PC-3 (cell line): Measurements from ENCODE around the gene ZNF320. TPM values are rescaled to one million over a fixed set of nuclear protein-coding genes. Genes with fewer than 3 reads are reported as not detected.
A peak's percentile ranks its signal among the peaks of the same experiment; 100 is the strongest.
"Not testable (repeated sequence)": the region's sequence is repeated elsewhere in the genome, so short reads cannot be mapped to it uniquely, and the experiment has no call there.

Experiments used
- ATAC-seq: fragments of 200-7000 bp; cut with Tn5 transposase; 2 replicates; pipeline ENCODE4 v1.9.1; 2020; ENCODE audit warnings: mild to moderate bottlenecking, moderate library complexity
- BruUV-seq: library from RNA; stranded (reverse); fragments of 400-500 nt; replicated peaks from 2 replicates; lab custom pipeline; 2021; lab: Mats Ljungman, UMichigan
- CTCF ChIA-PET: fragments of 300-600 bp; sonication (Branson Sonifier 250); formaldehyde crosslinking; loops from one replicate; lab custom pipeline; 2022; ENCODE audit warnings: antibody characterized with exemption; lab: Charles Lee
- POLR2A ChIA-PET: fragments of 300-600 bp; sonication (Branson Sonifier 250); formaldehyde crosslinking; loops from one replicate; lab custom pipeline; 2022; ENCODE audit warnings: antibody characterized with exemption; ENCODE audit not compliant: unreplicated experiment; lab: Charles Lee
- DNase-seq: peaks from one replicate; pipeline ENCODE4 v3.0.0-alpha.2; 2015
- H2AFZ ChIP-seq: fragments of 300-600 bp; sonication (generic); 2 replicates; pipeline ENCODE4 v1.6.0; 2016; ENCODE audit warnings: antibody characterized with exemption, low read length
- H3F3A ChIP-seq: fragments of 300-600 bp; sonication (generic); one replicate; pipeline ENCODE4 v1.6.0; 2017; ENCODE audit warnings: antibody characterized with exemption, low read length, control low read depth, mild to moderate bottlenecking; ENCODE audit not compliant: unreplicated experiment
- H3K27ac ChIP-seq: fragments of 300-600 bp; sonication (generic); 2 replicates; pipeline ENCODE4 v1.5.1; 2016; ENCODE audit warnings: mild to moderate bottlenecking, low read length
- H3K27me3 ChIP-seq: fragments of 300-600 bp; sonication (generic); 2 replicates; pipeline ENCODE4 v1.6.1; 2016; ENCODE audit warnings: low read length, mixed read lengths
- H3K36me3 ChIP-seq: fragments of 300-600 bp; sonication (generic); 2 replicates; pipeline ENCODE4 v1.6.1; 2016; ENCODE audit warnings: low read depth, mixed run types, low read length, mixed read lengths
- H3K4me1 ChIP-seq: fragments of 300-600 bp; sonication (generic); 2 replicates; pipeline ENCODE4 v1.5.1; 2016; ENCODE audit warnings: low read length; ENCODE audit not compliant: insufficient read depth
- H3K4me2 ChIP-seq: fragments of 300-600 bp; sonication (generic); 2 replicates; pipeline ENCODE4 v1.6.0; 2016; ENCODE audit warnings: low read length
- H3K4me3 ChIP-seq: fragments of 300-600 bp; sonication (generic); 2 replicates; pipeline ENCODE4 v1.5.1; 2016; ENCODE audit warnings: mild to moderate bottlenecking, low read length, mixed read lengths
- H3K79me2 ChIP-seq: fragments of 300-600 bp; sonication (generic); 2 replicates; pipeline ENCODE4 v1.6.1; 2017; ENCODE audit warnings: low read length, mixed read lengths
- H3K9ac ChIP-seq: fragments of 300-600 bp; sonication (generic); 2 replicates; pipeline ENCODE4 v1.6.0; 2016; ENCODE audit warnings: mild to moderate bottlenecking, low read length
- H3K9me2 ChIP-seq: fragments of 300-600 bp; sonication (generic); replicated peaks from 2 replicates; pipeline ENCODE4 v1.6.1; 2016; ENCODE audit warnings: mixed run types, low read length, mixed read lengths
- H3K9me3 ChIP-seq: fragments of 300-600 bp; sonication (generic); 2 replicates; pipeline ENCODE4 v1.6.1; 2016; ENCODE audit warnings: low read length, mixed read lengths
- H4K20me1 ChIP-seq: fragments of 300-600 bp; sonication (generic); 2 replicates; pipeline ENCODE4 v1.6.1; 2016; ENCODE audit warnings: low read length, mixed read lengths
- EZH2 ChIP-seq: fragments of 300-600 bp; sonication (generic); IDR thresholded peaks from one replicate; pipeline ENCODE4 v1.6.1; 2017; ENCODE audit warnings: antibody characterized with exemption, mild to moderate bottlenecking, low read length; ENCODE audit not compliant: unreplicated experiment
- EZH2phosphoT487 ChIP-seq: fragments of 300-600 bp; sonication (generic); IDR thresholded peaks from 2 replicates; pipeline ENCODE4 v1.6.1; 2018; ENCODE audit warnings: mild to moderate bottlenecking, antibody characterized with exemption, low read length, borderline replicate concordance
- intact Hi-C: fragments of 100-400 bp; cut with micrococcal nuclease; formaldehyde crosslinking; loops from 2 replicates; pipeline ENCODE4 v1.9.0; 2023
- total RNA-seq: library from RNA; depleted of rRNA; stranded (reverse); fragments of >200 nt; gene quantifications from 2 replicates; pipeline ENCODE4 v1.2.3, GENCODE V29; 2014
- TF ChIP-seq, protein P1 (sequence below): fragments of 300-600 bp; sonication (generic); conservative IDR thresholded peaks from 2 replicates; pipeline ENCODE4 v1.5.1; 2017; ENCODE audit warnings: antibody characterized with exemption, low read depth, mild to moderate bottlenecking, low read length

Gene ZNF320
- total RNA-seq, 1 experiment from 2014 or later, result 10.6 TPM

DNA sequence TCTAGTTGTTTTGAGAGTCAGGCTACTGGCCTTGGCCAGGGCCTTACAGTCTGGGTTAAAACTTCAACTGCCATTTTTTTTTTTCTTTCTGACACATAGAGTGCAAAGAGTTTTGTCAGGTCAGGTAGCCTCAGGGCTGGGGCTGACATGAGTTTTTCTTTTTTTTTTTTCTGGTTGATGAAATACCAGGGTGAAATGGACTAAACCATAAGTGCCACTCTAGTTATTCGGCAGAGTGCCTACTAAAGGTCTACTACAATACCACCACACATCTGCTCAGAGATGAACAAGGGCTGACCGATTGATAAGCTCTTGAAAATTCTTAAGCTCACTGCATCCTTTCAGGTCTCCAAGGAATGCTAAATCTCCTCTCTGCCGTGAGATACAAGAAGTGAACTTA, 4.4 kb upstream of the ZNF320 start:
- Histone ChIP-seq H3K4me2 (no peak overlapping the region), H3K27me3 (no peaks in the 10 kb centered on the region), H3K4me3 (no peak overlapping the region), H3K4me1 (no peaks in the 10 kb centered on the region), H3K9ac (no peak overlapping the region), H3K9me3 (no peaks in the 10 kb centered on the region), H3K9me2 (no peaks in the 10 kb centered on the region), H3K27ac (no peak overlapping the region), H3K36me3 (peaks cover 6% of the 10 kb centered on the region), H2AFZ (no peak overlapping the region), H4K20me1 (no peaks in the 10 kb centered on the region), H3K79me2 (peaks cover 1% of the 10 kb centered on the region; the same call in 1 of the 2 replicates), H3F3A (no peaks in the 10 kb centered on the region)
- CTCF ChIA-PET, result no interaction called here
- no peak for ATAC-seq
- TF ChIP-seq, protein P1, sequence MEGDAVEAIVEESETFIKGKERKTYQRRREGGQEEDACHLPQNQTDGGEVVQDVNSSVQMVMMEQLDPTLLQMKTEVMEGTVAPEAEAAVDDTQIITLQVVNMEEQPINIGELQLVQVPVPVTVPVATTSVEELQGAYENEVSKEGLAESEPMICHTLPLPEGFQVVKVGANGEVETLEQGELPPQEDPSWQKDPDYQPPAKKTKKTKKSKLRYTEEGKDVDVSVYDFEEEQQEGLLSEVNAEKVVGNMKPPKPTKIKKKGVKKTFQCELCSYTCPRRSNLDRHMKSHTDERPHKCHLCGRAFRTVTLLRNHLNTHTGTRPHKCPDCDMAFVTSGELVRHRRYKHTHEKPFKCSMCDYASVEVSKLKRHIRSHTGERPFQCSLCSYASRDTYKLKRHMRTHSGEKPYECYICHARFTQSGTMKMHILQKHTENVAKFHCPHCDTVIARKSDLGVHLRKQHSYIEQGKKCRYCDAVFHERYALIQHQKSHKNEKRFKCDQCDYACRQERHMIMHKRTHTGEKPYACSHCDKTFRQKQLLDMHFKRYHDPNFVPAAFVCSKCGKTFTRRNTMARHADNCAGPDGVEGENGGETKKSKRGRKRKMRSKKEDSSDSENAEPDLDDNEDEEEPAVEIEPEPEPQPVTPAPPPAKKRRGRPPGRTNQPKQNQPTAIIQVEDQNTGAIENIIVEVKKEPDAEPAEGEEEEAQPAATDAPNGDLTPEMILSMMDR, result no peak
- TF ChIP-seq EZH2phosphoT487, result no peak
- no peak for TF ChIP-seq EZH2
- intact Hi-C loops, result no loop called here
- DNase-seq, result no peak
- no TSS peak for BruUV-seq
- POLR2A ChIA-PET, result no interaction called here

DNA sequence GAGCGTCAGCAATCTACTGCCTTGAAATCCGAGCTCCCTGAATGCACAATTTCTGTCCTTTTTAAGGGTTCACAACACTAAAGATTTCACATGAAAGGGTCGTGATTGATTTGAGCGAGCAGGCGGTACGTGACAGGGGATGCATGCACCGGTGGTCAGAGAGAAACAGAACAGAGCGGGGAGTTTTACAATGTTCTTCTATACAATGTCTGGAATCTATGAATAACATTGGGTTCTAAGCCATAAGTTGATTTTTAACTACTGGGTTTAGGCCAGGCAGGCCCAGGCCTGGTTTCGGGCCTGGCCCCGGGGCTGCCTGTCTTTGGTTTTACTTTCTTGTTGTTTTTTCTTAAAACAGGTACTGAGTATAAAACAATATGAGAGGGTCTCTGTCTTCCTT, 1.2 kb upstream of the ZNF320 start:
- H3K79me2 ChIP-seq, result peaks cover 34% of the 10 kb centered on the region
- intact Hi-C loops, H3K36me3 ChIP-seq, H3K4me2 ChIP-seq, H3K9ac ChIP-seq, BruUV-seq, CTCF ChIA-PET, POLR2A ChIA-PET, H3K27ac ChIP-seq, H3K27me3 ChIP-seq, H3K9me3 ChIP-seq, ATAC-seq, DNase-seq, H3F3A ChIP-seq, H4K20me1 ChIP-seq, H3K4me3 ChIP-seq, H3K9me2 ChIP-seq, H2AFZ ChIP-seq, H3K4me1 ChIP-seq: not testable (repeated sequence)

DNA sequence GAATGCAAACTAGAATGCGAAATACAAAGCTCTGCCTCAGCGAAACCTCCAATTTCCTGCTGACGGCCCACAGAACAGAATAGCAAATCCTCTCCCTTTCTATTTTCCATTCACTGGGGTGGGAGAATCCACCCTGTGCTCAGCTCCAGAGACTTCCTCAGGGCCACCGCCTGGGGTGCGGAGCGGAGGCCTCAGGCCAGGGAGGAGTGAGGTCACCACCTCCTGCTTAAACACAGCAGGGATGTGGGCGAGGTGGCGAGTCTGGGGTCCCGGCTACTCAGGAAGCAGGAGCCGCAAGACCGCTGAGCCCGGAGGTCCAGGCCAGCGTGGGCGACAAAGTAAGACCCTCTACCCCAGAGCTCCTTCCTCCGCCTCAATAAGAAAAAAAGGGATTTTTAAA, 666 bp upstream of the ZNF320 start:
- no peaks in the 10 kb centered on the region for H4K20me1 ChIP-seq
- no peak for ATAC-seq
- no peaks in the 10 kb centered on the region for H3K27me3 ChIP-seq
- intact Hi-C loops, result no loop called here
- TF ChIP-seq EZH2phosphoT487 (no peak), EZH2 (no peak)
- TF ChIP-seq, protein P1, result no peak
- CTCF ChIA-PET, result no interaction called here
- BruUV-seq, result TSS peak; percentile 67
- H3K4me3 ChIP-seq, result 0 out of 2 replicates have a peak overlapping the region, but pooled peaks have one; percentile 87
- no peak for DNase-seq
- peaks cover 5% of the 10 kb centered on the region; the same call in 1 of the 2 replicates for H3K36me3 ChIP-seq
- POLR2A ChIA-PET, result no interaction called here
- no peaks in the 10 kb centered on the region for H3K9me2 ChIP-seq
- H3K4me1 ChIP-seq, result no peaks in the 10 kb centered on the region
- H3K9me3 ChIP-seq, result no peaks in the 10 kb centered on the region
- peak overlapping the region; percentile 82 for H2AFZ ChIP-seq
- H3F3A ChIP-seq, result no peaks in the 10 kb centered on the region
- H3K27ac ChIP-seq, result no peak overlapping the region
- peak overlapping the region; percentile 94 for H3K4me2 ChIP-seq
- H3K79me2 ChIP-seq, result peaks cover 35% of the 10 kb centered on the region
- H3K9ac ChIP-seq, result no peak overlapping the region
